Measurements from ENCODE around the gene RHOT2.
"Not testable (repeated sequence)": the region's sequence is repeated elsewhere in the genome, so short reads cannot be mapped to it uniquely, and the experiment has no call there.

Gene RHOT2

GRCh38 chr16:700684-701584 is 33.0 kb downstream of the RHOT2 start:
- DNase-seq (ENCODE audit: low read depth): no peak

- no peak for DNase-seq (ENCODE audit: low read depth)
Observed at GRCh38 chr16:702341-702740, 34.4 kb downstream of the RHOT2 start.

GRCh38 chr16:703406-703805 is 35.5 kb downstream of the RHOT2 start:
- no peak for DNase-seq (ENCODE audit: low read depth)

DNA sequence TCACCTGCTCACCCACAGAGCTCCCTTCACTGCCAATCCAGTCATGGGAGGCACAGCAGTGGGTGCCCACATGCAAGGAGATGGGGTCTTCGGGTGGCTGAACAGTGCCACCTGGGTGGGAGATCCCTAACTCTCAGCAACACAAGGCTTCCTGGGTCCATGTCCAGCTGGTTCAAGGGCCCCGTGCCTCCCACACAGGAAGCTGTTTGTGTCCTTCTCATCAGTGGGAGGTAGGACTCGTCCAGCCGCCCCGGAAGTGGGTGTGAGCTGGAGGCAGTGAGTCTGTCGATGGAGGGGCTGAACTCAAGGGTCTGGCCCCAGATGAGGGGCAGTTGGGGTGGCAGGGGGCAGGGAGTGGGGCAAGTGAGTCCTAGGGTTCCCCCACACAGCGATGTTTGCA is 36.1 kb downstream of the RHOT2 start:
- no peak for DNase-seq (ENCODE audit: low read depth)

DNA sequence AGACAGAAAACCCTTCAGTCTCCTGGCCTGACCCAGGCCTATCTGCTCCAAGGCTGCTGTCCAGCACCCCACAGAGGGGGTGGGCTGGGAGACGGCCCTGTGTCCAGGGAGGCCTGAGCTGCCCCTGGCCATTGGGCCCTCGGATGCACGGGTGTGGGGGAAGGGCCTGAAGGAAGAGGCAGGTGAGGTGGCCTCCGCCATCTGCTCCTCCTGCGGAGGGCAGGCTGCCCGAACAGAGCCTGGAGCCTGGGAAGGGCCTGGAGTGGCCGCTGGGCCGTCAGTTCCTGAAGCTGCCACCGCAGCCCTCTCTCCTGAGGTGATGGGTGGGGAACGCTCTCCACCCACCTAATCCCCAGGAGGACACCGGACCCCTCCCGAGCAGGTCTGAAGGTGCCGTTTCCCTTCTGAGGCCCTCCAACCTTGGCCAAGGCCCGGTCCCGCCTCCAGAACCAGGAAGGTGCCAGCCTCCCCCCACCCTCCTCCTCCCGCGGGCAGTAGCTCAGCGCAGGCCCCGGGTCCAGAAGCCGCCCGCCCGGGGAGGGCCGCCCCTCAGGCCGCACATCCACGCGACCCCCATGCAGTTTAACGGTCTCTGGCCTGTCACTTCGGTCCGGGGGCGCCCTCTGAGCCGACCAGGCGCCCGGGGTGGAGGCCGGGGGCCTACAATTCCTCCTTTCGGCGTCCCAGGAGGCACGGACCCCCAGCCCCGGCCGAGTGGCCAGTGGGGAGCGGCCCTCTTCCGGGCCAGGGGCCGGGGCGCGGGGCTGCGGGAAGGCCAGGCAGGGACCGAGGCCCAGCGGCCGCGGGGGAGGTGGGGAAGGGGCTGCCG is 36.8 kb downstream of the RHOT2 start:
- no peak for DNase-seq (ENCODE audit: low read depth)

DNA sequence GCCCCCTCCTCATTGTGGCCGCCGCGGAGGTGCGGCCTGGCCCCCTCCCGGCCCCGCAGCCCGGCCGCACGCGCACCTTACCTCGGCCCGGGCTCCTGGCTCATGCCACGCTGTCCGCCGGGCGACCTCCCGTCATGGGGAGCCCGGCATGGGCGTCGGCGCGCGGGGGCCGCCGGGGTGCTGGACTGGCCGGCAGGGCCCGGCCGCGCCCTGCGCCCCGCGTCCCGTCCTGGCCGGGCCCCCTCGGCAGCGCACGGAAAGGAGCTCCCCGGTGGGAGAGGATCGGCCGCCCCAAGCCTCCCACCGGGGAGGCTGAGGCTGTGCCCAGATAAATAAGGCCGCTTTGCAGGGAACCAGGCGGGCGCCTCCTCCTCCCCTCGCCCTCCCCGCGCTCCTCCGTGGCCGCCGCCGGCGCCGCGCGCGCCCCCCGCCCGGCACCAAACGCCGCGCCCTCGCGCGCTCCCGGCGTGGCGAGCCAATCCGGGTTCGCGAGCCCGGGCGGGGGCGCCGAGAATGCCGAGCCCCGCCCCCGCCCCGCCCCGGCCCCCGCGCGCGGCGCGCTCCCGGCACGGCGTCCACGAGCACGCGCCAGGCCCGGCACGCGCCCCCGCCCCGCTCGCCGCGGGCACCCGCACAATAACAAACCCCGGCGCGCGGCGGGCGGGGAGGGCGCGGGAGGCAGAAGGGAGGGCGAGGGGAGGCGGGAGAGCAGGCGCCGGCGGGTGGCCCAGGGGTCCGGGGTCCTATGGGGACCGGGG is 37.7 kb downstream of the RHOT2 start, which contains the start of gene FBXL16:
TSS of gene FBXL16 (minus strand) at position 371 of the 758 bp plus-strand sequence. CDS start 8,396 bp downstream, outside the sequence.
- no peak for DNase-seq (ENCODE audit: low read depth)

- no peak for DNase-seq (ENCODE audit: low read depth)
Observed at GRCh38 chr16:706189-707061, 38.5 kb downstream of the RHOT2 start.

DNA sequence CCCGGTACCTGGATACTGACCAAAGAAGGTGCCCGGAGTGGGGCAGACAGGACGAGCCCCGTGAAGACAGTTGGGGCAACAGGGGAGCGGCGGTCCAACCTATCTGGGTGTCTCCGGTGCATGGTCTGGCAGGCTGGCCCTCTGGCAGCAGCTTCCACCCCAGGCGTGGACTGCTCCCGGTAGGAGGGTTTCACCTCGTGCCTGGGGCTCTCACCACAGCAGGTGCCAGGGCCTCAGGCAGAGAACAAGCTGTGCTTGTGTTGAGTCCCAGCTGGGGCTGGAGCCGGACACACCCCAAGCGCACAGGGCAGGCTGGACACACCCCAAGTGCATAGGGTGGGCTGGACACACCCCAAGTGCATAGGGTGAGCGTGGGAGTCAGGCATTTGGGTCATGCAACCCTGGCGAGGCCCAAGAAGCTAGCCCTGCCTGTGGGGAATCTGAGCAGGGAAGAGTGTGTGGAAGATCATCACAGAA is 39.2 kb downstream of the RHOT2 start:
- DNase-seq (ENCODE audit: low read depth): no peak

- no peak for DNase-seq (ENCODE audit: low read depth)
Observed at GRCh38 chr16:708019-708418, 40.1 kb downstream of the RHOT2 start.

DNA sequence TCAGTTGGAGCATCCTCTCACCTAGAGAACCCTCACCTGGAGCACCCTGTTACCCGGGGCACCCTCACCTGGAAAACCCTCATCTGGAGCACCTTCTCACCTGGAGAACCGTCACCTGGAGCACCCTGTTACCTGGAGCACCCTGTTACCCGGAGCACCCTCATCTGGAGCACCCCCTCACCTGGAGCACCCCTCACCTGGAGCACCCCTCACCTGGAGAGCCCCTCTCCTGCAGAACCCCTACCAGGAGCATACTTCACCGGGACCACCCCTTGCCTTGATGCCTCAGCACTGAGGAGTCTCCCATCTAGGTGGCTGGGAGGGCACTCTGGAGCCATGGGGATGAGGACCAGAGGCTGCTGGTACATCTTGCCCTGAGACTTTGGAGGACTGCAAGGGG is 41.0 kb downstream of the RHOT2 start:
- DNase-seq (ENCODE audit: low read depth): no peak

GRCh38 chr16:709566-710499 is 41.9 kb downstream of the RHOT2 start:
- DNase-seq (ENCODE audit: low read depth): no peak

DNA sequence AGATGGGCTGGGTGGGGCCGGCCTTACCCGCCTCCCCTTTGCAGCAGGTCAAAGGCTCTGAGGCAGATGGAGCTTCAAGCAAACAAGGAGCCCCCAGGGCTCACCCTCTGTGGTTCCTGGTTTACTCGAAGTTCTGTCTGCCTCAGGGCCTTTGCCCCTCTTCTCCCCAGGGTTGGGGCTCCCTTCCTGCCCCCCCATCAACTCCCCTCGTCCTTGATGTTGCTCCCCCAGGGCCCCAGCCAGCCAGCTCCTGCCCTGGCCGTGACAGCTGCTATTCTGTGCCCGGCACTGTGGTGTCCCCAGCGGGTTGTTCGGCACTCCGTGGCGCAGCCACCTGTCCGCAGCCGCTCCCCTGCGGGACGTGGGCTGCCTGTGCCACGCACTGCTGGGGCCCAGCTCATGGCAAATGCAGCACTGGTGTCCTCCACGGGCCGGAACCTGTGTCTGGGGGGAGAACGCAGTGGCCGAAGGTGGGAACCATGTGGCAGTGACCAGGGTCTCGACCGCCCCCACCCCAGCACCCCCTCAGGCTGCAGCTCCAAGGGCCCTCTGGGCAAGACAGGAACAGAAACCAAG is 42.7 kb downstream of the RHOT2 start:
- DNase-seq (ENCODE audit: low read depth): no peak

- DNase-seq (ENCODE audit: low read depth): no peak
Observed at GRCh38 chr16:711084-711483, 43.2 kb downstream of the RHOT2 start.

DNA sequence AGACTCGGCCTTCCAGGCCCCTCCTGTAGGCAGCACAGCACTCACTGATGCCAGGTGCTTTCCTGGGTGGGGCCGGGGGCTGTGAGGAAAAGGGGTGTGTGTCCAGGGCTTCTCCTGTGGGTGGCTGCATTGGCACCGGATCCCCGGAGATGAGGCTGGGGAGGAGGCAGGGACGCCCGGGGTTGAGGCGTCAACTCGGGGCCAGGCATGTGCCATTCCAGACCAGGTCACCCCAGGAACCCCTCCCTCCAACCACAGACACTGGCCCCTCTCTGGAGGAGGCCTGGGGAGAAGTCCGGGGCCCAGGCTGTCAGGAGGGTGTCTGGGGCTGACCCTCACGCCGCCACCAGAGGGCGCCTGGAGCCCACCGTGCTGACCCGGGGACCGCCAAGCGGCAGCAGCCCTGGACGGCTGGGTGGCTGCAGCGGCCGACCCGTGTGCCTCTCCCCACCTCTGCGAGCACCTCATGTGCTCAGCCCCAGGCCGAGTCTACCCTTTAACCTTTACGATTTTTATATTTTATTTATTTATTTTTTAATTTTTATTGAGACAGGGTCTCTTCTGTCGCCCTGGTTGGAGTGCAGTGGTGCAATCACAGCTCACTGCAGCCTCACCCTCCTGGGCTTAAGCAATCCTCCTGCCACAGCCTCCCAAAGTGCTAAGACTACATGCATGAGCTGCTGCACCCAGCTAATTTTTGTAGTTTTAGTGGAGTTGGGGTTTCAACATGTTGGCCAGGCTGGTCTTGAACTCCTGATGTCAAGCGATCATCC is 43.8 kb downstream of the RHOT2 start:
- no peak for DNase-seq (ENCODE audit: low read depth)

DNA sequence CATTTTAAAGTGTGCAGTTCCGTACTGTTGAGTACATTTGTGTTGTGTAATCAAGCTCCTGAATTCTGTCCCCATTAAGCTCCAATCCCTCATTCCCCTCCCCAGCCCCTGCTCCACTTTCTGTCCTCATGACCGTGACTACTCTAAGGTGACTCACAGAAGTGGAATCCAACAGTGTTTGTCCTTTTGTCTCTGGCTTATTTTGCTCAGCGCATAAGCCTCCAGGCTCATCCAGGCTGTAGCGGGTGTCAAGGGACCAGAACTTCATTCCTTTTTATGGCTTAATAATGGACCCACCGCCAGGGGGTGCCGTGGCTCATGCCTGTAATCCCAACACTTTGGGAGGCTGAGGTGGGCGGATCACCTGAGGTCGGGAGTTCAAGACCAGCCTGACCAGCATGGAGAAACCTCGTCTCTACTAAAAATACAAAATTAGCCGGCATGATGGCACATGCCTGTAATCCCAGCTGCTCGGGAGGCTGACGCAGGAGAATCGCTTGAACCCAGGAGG is 44.9 kb downstream of the RHOT2 start:
- not testable (repeated sequence) for DNase-seq (ENCODE audit: low read depth)

GRCh38 chr16:714079-714478 is 46.1 kb downstream of the RHOT2 start:
- no peak for DNase-seq (ENCODE audit: low read depth)

- DNase-seq (ENCODE audit: low read depth): no peak
Observed at GRCh38 chr16:714558-715476, 46.9 kb downstream of the RHOT2 start, which contains the start of gene METRN. METRN (plus strand) TSS chr16:715118; CDS start chr16:715290, 172 bp downstream.

Data from CMK (cell line).